HG03575 (cell line): ENCODE data around the gene SCLT1.

ENCODE experiments used
- ATAC-seq: cut with Tn5 transposase; IDR thresholded peaks from one replicate; pipeline ENCODE4 v1.9.1; 2021; ENCODE audit not compliant: unreplicated experiment, insufficient number of reproducible peaks, low FRiP score; ENCODE audit errors: extremely low read depth

SCLT1 gene

DNA sequence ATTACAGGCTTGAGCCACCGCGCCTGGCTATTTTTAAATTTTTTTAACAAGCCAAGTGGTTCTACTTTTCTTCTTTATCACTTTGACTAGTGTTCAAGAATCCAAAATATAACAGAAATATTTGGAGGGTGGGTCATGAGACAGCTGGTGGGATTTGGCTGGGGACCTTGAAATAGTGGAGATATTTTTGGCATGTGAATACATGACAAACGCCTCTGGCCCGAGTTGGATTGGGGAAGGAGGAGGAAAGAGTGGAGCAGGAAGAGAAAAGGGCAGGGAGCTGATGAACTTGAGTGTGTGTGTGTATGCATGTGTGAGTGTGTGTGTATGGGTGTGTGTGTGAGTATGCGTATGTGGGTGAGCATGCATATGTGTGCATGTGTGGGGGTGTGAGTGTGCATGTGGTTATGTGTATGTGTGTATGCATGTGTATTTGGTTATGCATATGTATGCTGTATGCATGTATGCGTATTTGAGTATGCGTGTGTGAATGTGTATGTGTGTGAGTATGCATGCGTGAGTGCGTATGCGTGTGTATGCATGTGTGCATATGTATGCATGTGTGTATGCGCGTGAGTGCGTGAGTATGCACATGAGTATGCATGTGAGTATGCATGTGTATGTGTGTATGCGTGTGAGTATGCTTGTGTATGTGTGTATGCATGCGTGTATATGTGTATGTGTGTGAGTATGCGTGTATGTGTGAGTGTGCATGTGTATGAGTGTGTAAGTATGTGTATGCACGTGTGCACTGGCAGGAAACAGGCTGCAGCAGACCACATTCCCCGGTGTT, 234.3 kb downstream of the SCLT1 start:
- no peak for ATAC-seq

DNA sequence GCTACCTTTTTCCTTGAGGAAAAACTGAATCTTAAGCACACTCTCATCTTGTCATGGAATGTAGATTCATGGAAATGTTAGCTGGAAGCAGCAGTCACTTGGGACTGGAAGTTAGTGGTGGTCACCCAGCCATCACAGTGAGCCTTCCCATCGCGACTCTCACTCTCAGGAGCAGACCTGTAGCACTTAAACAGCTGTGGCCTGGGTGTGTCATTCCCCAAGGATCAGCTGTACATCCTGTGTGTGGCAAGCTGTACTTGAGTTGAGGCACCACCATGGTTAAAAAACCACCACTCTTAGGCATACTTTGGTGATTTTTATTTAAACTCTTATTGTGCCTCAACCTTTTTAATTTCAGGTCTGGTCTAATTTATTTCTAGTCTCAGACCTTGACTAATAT, 237.1 kb downstream of the SCLT1 start:
- no peak for ATAC-seq

DNA sequence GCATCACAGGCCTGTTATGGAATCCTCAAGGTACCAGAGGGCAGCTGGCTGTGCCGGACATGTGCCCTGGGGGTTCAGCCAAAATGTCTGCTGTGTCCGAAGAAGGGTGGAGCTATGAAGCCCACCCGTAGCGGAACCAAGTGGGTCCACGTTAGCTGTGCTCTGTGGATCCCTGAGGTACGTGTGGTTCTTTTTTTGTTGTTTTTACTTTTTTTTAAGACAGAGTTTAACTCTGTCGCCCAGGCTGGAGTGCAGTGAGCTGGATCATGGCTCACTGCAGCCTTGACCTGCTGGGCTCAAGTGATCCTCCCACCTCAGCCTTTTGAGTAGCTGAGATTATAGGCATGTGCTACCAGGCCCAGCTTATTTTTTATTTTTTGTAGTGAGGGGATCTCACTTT, 237.7 kb downstream of the SCLT1 start:
- no peak for ATAC-seq

- no peak for ATAC-seq
Observed at GRCh38 chr4:128854433-128854832, 238.9 kb downstream of the SCLT1 start.

- ATAC-seq, result no peak
Observed at GRCh38 chr4:128853741-128854140, 239.6 kb downstream of the SCLT1 start.

- no peak for ATAC-seq
Observed at GRCh38 chr4:128850252-128850651, 243.1 kb downstream of the SCLT1 start.

GRCh38 chr4:128848461-128848860, 244.9 kb downstream of the SCLT1 start:
- no peak for ATAC-seq

DNA sequence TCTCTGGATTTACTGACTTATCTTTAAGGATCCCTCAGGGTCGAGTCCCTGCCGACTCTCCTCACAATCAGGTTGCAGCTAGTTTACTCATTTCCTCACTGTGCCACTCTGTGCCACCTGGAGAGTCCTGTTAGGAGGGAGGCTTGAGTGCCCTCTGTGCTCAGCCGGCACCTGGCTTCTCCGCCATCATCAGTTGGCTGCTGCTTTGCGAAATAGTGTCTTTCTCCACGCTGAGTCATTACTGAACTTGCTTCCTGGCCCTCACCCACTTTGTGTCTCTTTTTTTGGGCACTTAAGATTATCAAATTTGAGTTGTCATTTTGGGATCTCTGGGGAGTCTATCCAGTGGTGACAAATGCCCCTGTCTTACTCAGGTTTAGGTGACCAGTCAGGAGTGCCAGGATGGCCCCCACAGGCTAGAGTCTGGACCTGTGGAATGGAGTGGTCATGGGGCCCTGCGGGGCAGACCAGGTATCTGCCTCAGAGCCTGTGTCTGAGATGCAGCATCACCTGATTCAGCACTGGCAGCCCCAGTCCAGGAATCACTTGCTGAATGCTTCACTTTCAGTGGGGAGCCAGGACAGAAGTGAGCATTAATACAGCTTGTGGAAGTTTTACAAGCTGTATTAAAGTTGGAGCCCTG, 246.1 kb downstream of the SCLT1 start:
- ATAC-seq, result no peak

GRCh38 chr4:128846063-128846462, 247.3 kb downstream of the SCLT1 start:
- no peak for ATAC-seq

DNA sequence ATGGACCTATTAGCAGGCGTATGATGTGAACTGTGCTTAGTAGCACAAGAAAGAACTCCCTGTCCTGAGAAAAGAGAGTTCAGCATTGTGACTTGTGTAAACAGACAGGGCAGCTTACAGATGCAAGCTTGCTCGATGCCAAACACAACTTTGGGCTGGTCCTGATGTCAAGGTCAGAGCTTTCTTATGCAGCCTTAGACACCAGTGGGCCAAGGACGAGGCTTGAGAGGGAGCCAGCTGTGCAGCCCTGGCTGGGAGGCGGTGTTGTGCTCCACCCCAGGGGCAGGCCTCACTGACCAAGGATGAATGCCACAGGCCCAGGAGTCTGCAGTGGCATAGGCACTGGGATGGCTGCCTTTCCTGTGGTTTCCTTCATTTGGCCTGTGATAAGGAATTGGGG, 248.4 kb downstream of the SCLT1 start:
- no peak for ATAC-seq

DNA sequence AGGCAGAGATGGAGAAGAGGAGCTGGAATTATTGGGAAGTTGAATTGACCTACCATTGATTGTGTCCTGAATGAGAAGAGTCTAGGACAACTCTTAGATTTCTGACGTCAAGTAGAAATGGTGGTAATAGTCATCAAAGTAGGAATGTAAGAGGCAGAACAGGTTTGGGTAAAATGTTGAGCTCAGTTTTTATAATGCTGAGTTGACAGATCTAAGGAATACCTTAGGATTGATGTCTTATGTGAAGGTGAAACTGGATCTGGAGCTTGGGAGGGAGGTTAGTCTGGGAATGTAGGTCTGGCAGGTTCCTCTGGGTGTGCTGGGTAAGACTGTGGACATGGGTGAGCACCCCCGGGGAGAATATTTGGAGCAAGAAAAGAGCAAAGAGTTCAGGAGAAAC, 251.9 kb downstream of the SCLT1 start:
- ATAC-seq, result no peak

DNA sequence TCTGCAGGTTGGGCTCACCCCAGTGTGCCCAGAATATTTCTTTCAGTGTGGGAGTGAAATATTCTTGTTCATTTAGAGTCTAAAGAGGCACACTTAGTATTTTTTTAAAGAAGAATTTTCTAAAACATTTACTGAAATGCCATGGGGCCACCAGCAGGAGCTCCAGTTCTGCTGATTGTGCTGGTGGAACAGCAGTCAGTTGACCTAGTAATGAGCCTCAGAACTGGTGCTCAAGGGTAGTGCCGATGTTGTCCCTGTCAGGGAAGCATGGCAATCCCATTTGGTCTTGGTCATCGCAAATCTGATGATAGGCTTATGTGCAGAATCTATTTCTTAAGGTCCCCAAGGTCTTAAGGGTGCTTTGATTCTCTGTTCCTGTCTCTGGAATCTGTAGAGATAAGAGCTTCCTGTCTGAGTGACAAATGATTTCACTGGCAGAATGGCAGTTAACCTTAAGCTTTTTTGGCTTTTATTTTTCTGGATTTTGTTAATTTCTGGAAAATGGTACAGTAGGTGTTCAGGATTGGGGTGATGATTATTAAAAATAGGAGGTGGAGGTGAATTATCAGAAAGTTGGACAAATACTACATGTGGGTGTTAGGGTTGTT, 252.5 kb downstream of the SCLT1 start:
- no peak for ATAC-seq

DNA sequence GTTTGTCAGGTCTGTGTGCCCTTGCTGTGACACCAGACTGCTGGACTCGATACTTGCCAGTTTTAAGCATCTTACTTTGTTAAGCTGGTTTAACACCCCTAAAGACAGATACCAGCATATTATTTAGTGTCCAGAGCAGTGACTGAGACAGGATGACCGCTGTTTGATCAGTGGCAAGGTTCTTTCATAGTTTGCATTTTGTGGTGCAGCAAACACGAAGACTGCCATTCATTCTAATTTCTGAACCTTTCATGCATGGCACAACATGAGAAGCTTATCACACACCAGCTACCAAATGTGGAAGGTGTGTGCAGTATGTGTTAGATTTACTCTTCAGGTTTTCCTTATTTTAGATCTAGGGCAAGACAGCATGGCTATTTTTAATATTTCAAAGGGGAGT, 255.7 kb downstream of the SCLT1 start:
- ATAC-seq, result no peak

- ATAC-seq, result no peak
Observed at GRCh38 chr4:128837198-128837597, 256.1 kb downstream of the SCLT1 start.

DNA sequence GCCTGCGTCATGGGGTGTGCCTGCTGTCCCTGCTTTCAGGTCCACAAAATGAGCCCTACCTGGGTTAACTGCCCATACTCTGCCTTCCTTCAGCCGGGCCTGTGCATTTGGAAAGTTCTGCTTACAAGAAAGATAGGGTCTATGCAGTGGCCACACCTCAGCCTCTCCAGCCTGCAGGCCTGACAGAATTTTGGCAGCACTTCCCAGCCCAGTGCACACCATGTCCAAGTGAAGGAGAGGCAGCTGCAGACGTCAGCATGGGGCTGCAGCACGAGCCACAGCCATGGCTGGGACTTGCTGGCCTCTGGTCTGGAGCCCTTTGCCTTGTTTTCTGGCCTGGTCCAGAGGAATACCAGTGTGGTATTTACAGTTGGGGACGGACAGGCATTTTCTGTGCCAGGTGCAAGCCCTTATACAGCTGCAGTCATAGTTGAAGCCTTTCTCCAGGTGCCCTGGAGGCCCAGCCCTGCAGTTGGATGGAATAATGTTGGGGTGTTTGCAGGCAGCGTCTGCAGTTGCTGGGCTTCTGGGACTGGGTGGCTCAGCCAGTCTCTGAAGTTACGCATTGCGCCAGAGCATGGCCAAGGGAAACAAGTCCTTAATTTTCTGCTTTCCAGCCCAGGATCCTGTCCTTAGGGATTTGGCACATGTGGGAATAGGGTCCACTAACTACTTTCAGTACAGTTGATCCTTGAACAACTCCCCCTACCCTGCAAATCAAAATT, 257.7 kb downstream of the SCLT1 start:
- ATAC-seq, result no peak
